Gastroesophageal sphincter (tissue), 4 donors: ENCODE data around the gene SMIM13. TPM values are rescaled to one million over a fixed set of nuclear protein-coding genes. Genes with fewer than 3 reads are reported as not detected.

ENCODE experiments used
- ATAC-seq: fragments of 150-250 bp; one replicate; pipeline ENCODE4 v1.9.1; 2016; ENCODE audit warnings: mild to moderate bottlenecking, moderate library complexity
- H3K27ac ChIP-seq, 4 donors: fragments of 200-600 bp; sonication (generic) in 3 of 4; 1 replicate in 3 of 4; 2 replicates in 1 of 4; pipeline ENCODE4 v1.5.1; 2016 to 2019
- H3K27me3 ChIP-seq: fragments of 200-600 bp; sonication (generic); one replicate; pipeline ENCODE4 v1.5.1; 2019
- H3K36me3 ChIP-seq, 2 donors: fragments of 200-600 bp; sonication (generic); one replicate each; pipeline ENCODE4 v1.5.1; 2019; ENCODE audit warnings: control low read depth in 1 of 2
- H3K4me1 ChIP-seq, 3 donors: fragments of 200-600 bp; sonication (generic); 1 replicate in 2 of 3; 2 replicates in 1 of 3; pipeline ENCODE4 v1.5.1; 2016 to 2019; ENCODE audit warnings: control low read depth in 2 of 3
- H3K4me3 ChIP-seq, 2 donors: fragments of 200-600 bp; sonication (generic); one replicate each; pipeline ENCODE4 v1.5.1; 2019; ENCODE audit warnings: mild to moderate bottlenecking in 1 of 2, moderate library complexity in 1 of 2
- H3K9me3 ChIP-seq, 3 donors: fragments of 200-600 bp; sonication (generic); one replicate each; pipeline ENCODE4 v1.5.1; 2017 to 2019; ENCODE audit warnings: control low read depth in 2 of 3
- EP300 ChIP-seq: sonication (generic); formaldehyde crosslinking; IDR thresholded peaks from one replicate; pipeline ENCODE4 v1.6.1; 2017; ENCODE audit warnings: antibody characterized with exemption, mild to moderate bottlenecking
- POLR2A ChIP-seq, 2 donors: fragments of 450-650 bp; IDR thresholded peaks; one replicate each; pipeline ENCODE4 v1.6.1; 2017; ENCODE audit warnings: antibody characterized with exemption in 2 of 2, mild to moderate bottlenecking in 2 of 2, moderate library complexity in 1 of 2
- POLR2AphosphoS5 ChIP-seq: sonication (generic); formaldehyde crosslinking; IDR thresholded peaks from one replicate; pipeline ENCODE4 v1.6.1; 2017; ENCODE audit warnings: antibody characterized with exemption
- WGBS, 2 donors: methylation state at CpG; one replicate each; pipeline ENCODE4 v1.1.5; 2018; ENCODE audit warnings: low coverage in 1 of 2; 5-methylcytosine and 5-hydroxymethylcytosine counted together
- total RNA-seq, 4 donors: library from RNA; depleted of rRNA; stranded (reverse); fragments of >200 nt; gene quantifications; one replicate each; pipeline ENCODE4 v1.1.0, GENCODE V29; 2016
- TF ChIP-seq, protein P1 (sequence below), 4 experiments: fragments of 200-600 bp in 2 of 4; fragments of 450-650 bp in 2 of 4; sonication (generic) in 1 of 4; IDR thresholded peaks; one replicate each; pipeline ENCODE4 v1.5.1; 2017 to 2019; ENCODE audit warnings: antibody characterized with exemption in 4 of 4, mild to moderate bottlenecking in 2 of 4, moderate library complexity in 2 of 4

The SMIM13 gene
- total RNA-seq, 4 donors from 2014 or later: 8.3 to 13.5 (median 12.5) TPM

DNA sequence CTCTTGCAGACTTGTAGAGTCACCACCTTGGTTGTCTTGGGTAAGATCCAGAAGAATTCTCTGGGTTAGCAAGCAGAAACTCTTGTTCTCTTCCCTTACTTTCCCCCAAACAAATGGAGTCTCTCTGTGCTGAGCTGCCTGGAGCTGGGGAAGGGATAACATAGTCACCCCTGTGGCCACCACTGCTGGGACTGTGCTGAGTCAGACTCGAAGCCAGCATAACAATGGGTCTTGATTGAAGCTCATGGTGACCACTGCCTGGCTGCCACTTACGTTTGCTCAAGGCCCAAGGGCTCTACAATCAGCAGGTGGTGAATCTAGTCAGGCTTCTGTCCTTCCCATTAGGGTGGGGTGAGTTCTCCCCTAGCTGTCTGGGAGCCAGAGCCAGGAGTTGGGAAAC lies 33.2 kb downstream of the SMIM13 start:
- no peak overlapping the region for H3K27ac ChIP-seq

DNA sequence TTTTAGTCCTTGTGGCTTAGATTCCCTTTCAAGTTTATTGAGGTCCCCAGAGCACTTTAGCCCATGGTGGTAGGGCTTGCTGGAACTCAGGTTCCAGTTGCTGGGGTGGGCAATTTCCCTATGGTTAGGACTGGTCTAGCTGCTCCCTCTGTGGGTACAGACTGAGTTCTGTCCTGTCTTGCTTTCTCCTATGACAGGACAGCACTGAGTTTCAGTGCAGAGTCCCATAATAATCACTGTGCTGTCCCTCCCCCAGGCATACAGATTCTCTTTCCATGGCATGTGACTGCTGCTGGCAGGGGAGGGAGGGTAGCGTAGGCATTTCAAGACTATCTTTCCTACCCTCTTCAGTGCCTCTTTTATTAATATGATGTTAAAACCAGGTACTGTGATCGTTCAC lies 35.0 kb downstream of the SMIM13 start:
- H3K36me3 ChIP-seq: no peaks in the 10 kb centered on the region
- H3K27ac ChIP-seq: no peak overlapping the region
- no peak for ATAC-seq
- 89 to 100% methylated on average over 2 of the region's 2 CpGs for WGBS, 2 donors
- H3K9me3 ChIP-seq: no peaks in the 10 kb centered on the region
- TF ChIP-seq POLR2A (IDR thresholded peaks at IDR 0.05): no peak
- no peak for TF ChIP-seq POLR2AphosphoS5
- TF ChIP-seq, protein P1, sequence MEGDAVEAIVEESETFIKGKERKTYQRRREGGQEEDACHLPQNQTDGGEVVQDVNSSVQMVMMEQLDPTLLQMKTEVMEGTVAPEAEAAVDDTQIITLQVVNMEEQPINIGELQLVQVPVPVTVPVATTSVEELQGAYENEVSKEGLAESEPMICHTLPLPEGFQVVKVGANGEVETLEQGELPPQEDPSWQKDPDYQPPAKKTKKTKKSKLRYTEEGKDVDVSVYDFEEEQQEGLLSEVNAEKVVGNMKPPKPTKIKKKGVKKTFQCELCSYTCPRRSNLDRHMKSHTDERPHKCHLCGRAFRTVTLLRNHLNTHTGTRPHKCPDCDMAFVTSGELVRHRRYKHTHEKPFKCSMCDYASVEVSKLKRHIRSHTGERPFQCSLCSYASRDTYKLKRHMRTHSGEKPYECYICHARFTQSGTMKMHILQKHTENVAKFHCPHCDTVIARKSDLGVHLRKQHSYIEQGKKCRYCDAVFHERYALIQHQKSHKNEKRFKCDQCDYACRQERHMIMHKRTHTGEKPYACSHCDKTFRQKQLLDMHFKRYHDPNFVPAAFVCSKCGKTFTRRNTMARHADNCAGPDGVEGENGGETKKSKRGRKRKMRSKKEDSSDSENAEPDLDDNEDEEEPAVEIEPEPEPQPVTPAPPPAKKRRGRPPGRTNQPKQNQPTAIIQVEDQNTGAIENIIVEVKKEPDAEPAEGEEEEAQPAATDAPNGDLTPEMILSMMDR (IDR thresholded peaks at IDR 0.05): no peak
- no peak for TF ChIP-seq EP300
- no peak overlapping the region for H3K4me3 ChIP-seq
- H3K27me3 ChIP-seq: no peaks in the 10 kb centered on the region
- H3K4me1 ChIP-seq: peaks cover 0 to 4% (median 0%) of the 10 kb centered on the region in 3 donors

More for the DNA sequence above, 33.2 kb downstream of the SMIM13 start:
- no peak for ATAC-seq
- H3K4me3 ChIP-seq: no peak overlapping the region
- WGBS, 2 donors: 100% methylated on average over 1 of the region's 2 CpGs; no CpG with 5 or more reads in 1 of the 2 donors
- peaks cover 0 to 10% (median 0%) of the 10 kb centered on the region in 3 donors for H3K4me1 ChIP-seq
- no peaks in the 10 kb centered on the region for H3K36me3 ChIP-seq
- H3K27me3 ChIP-seq: no peaks in the 10 kb centered on the region
- TF ChIP-seq POLR2A (IDR thresholded peaks at IDR 0.05): no peak
- no peak for TF ChIP-seq EP300
- TF ChIP-seq, protein P1 (IDR thresholded peaks at IDR 0.05): no peak
- no peak for TF ChIP-seq POLR2AphosphoS5
- H3K9me3 ChIP-seq: no peaks in the 10 kb centered on the region

DNA sequence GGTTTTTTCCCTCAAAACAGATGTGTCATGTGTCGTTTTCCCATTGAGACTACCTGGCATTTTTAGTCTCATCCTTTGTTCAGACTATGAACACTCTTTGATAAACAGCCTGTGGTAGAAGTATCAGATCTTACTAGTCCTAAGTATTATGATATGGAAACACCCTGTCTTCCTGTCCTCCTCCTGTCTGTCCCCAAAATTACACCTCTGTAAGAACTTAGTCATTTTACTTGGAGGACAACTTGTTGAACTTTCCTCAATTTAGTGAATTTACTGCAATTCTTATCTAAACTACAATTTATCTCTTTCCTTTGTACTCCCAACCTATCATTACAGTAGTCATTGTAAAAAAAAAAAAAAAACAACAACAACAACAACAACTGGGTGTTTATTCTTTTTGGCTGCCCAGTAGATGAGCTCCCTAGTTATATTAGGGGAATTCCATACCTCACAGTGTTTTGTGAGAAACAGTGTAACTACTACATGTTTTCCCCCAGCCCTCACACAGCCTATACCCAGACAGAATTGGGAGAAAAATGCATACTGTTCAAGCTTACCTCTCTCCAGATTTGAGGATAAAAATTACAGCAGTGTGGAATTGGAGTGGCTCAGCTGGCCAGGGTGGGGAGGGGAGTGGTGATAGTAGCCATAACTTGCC lies 36.4 kb downstream of the SMIM13 start:
- TF ChIP-seq, protein P1 (IDR thresholded peaks at IDR 0.05): no peak
- TF ChIP-seq POLR2AphosphoS5 (no peak), EP300 (no peak), POLR2A (IDR thresholded peaks at IDR 0.05) (no peak)
- H3K27me3 ChIP-seq: no peaks in the 10 kb centered on the region
- no peak for ATAC-seq
- no peaks in the 10 kb centered on the region for H3K9me3 ChIP-seq
- H3K4me3 ChIP-seq: no peak overlapping the region
- H3K27ac ChIP-seq: no peak overlapping the region
- WGBS, 2 donors: 54 to 86% methylated on average over 1 of the region's 1 CpG
- peaks cover 0 to 4% (median 0%) of the 10 kb centered on the region in 3 donors for H3K4me1 ChIP-seq
- peaks cover 0 to 7% of the 10 kb centered on the region in 2 donors for H3K36me3 ChIP-seq

DNA sequence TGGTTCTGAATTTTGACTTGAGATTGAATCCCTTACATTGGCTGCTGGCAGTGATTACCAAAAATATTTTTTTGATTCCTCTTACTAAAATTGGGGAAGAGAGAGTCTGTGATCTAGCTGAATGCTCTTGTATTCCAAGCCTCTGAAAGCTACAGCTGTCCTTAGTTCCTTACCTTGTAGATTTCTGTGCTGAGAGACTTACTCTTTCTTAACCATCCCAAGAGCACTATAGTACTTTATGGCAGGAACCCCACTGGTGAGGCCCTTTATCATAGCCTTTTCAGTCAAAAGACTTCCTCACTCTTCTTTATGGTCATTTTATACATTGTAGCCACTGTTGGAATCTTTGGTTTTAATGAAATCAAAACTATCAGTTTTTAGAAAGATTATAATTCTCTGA lies 37.0 kb downstream of the SMIM13 start:
- Histone ChIP-seq H3K27me3 (no peaks in the 10 kb centered on the region), H3K4me3 (no peak overlapping the region), H3K27ac (no peak overlapping the region), H3K36me3 (peaks cover 0 to 13% of the 10 kb centered on the region in 2 donors), H3K9me3 (no peaks in the 10 kb centered on the region), H3K4me1 (peaks cover 0 to 4% (median 0%) of the 10 kb centered on the region in 3 donors)
- ATAC-seq: no peak
- TF ChIP-seq, protein P1 (IDR thresholded peaks at IDR 0.05): no peak
- TF ChIP-seq POLR2AphosphoS5: no peak
- no peak for TF ChIP-seq EP300
- no peak for TF ChIP-seq POLR2A (IDR thresholded peaks at IDR 0.05)

DNA sequence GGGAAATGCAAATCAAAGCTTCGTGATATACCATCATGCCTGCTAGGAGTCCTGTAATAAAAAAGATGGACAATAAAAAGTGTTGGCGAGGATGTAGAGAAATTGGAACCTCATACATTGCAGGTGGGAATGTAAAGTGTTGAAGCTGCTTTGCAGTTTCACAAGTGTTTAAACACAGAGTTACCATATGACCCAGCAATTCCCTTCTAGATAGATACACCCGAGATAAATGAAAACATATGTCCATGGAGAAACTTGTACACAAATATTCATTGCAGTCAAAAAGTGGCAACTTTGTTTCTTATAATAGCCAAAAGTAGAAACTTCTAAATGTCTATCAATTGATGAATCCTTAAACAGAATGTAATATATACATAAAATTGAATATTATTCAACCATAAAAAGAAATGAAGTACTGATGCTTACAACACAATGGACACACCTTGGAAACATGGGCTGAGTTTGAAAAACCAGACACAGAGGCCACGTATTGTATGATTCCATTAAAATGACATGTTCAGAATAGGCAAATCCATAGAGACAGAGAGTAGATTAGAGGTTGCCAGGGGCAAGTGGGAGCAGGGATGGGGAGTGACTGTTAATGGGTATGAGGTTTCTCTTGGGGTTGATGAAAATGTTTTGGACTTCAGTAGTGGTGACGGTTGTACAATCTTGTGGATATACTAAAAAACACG lies 38.7 kb downstream of the SMIM13 start:
- H3K9me3 ChIP-seq: no peaks in the 10 kb centered on the region
- no peak overlapping the region for H3K4me3 ChIP-seq
- H3K27me3 ChIP-seq: no peaks in the 10 kb centered on the region
- H3K4me1 ChIP-seq: peaks cover 0 to 4% (median 0%) of the 10 kb centered on the region in 3 donors
- H3K27ac ChIP-seq: no peak overlapping the region
- ATAC-seq: no peak
- WGBS, 2 donors: 90 to 95% methylated on average over 5 to 6 of the region's 6 CpGs
- peaks cover 0 to 19% of the 10 kb centered on the region in 2 donors for H3K36me3 ChIP-seq
- TF ChIP-seq, protein P1 (IDR thresholded peaks at IDR 0.05): no peak
- no peak for TF ChIP-seq EP300
- TF ChIP-seq POLR2A (IDR thresholded peaks at IDR 0.05): no peak
- TF ChIP-seq POLR2AphosphoS5: no peak
